Right ventricle myocardium superior (tissue), 1 donor: Measurements from ENCODE around the gene KCNIP1. TPM values are rescaled to one million over a fixed set of nuclear protein-coding genes. Genes with fewer than 3 reads are reported as not detected.

Experiments
- ATAC-seq: fragments of 200-7000 bp; cut with Tn5 transposase; one replicate; pipeline ENCODE4 v1.9.1; 2020; ENCODE audit warnings: mild to moderate bottlenecking; ENCODE audit not compliant: poor library complexity
- DNase-seq: peaks from one replicate; pipeline ENCODE4 v3.0.0-alpha.2; 2020
- intact Hi-C: fragments of 100-400 bp; cut with DNase I; formaldehyde crosslinking; loops from one replicate; pipeline ENCODE4 v1.11.2; 2022
- total RNA-seq: library from RNA; stranded (reverse); fragmentation: NEBNext Ultra II Directional; extraction: Animal tissue kit (Norgen Biotek cat#: 25700); gene quantifications from one replicate; pipeline ENCODE4 v1.2.1, GENCODE V29; 2021
- donor health status: DM: no; HTN: yes; CAD: no; lungs with severe emphysema.

Gene KCNIP1
- total RNA-seq, 1 donor from 2014 or later, result not detected

DNA sequence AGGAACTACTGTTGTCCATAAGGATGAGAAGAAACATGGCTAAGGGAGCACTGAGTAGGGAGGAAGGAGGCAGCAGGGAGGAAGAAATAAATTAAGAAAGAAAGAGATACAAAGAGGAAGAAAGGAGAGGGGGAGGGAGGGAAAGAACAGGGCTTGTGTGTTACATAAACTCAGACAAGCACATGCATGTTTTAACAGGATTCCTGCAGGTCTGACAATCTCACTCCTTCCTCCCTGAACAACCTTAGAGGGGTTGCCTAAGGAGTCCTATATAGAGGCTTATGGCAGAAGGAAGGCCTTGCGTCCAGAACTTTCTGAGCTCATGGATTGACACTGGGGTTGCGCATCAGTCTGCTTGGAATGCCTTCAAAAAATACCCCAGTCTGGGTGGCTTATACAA is 4.2 kb upstream of the KCNIP1 start:
- intact Hi-C loops, result no loop called here
- no peak for DNase-seq
- ATAC-seq, result no peak

DNA sequence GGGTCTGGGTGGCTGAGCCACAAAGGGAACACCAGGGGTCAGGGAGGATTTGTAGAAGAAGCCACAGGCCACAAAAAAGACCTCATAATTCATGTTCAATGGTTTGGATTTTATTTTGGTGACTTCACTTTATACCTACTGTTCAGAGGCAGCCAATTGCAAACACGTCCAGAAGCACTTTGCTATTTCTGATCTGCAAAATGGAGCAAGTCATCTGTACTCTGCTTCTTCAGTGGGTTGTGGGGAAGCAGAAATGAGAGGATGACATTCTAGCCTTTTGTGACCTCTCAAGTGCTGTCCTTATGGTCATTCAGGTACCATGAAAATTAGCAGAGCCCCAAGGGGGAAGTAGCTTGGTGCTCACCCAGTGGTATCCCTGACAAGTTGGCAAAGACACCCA is 2.5 kb upstream of the KCNIP1 start:
- DNase-seq (no peak), ATAC-seq (no peak)
- intact Hi-C loops, result no loop called here

DNA sequence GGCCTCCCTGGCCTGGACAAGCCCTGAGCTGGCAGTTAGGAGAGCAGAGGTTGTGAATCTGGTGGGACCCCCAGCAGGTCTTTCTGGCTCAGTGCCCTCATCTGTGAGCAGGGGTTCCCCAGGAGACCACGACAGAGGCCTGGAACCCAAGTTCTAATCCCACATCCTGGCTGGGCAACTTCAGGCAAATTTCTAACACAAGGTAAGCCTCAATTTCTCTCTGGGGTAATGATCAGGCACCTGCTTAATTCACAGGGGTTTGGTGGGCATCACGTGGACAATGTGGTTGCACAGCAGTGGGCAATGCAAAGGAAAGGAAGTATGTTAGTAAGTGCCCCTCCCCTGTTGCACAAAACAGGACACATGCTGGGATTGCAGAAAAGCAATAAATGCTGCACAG is 1.9 kb upstream of the KCNIP1 start:
- ATAC-seq, result no peak
- intact Hi-C loops, result no loop called here
- no peak for DNase-seq

DNA sequence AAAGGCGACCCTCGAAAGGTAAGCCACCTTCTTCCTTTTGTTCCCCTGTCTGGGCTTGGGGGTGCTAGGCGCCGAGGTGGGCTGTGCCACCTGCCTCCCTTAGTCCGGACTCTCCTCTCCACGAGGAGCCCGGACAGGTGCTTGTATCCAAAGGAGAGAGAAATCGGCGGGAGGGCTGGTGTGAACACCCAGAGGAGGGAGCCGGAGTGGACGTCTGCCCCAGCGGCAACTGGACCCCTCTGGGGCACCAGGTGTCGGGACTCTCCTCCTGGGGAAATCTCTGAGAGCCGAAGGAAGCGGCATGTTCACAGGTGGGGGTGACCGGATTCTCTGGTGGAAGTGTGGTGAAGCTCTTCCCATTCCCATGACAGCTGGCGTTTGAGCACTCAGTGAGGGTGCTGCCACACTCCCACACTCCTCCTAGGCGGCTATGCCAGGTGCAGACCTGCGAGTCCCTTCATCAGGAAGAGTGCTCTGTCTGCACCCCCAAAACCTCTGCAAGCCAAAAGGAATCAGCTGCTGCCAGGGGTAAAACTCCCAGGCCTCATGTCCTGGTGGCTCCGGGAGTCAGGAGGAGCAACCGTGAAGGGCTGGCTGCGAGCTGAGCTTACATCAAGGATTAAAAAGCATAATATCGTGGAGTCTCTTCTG is 921 bp downstream of the KCNIP1 start:
- no peak for ATAC-seq
- no peak for DNase-seq
- intact Hi-C loops, result no loop called here

DNA sequence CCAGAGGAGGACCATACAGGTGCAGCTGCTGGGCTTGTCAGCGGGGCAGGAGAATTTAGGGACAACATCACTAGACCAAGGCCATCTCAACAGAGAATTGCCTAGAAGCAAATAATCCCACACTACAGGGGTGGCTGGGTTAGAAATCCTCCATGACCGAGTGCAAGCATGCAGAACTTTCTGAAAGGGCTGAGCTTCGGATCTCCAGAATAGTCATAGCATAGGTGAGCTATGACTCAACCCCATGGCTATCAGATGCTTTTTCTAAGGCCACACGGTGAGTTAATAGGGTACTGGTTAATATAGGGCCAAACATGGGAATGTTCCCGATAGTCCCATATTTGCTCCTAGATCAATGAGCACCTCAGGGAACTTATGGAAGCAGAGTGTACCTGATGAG is 4.2 kb downstream of the KCNIP1 start:
- no peak for ATAC-seq
- intact Hi-C loops, result no loop called here
- no peak for DNase-seq

DNA sequence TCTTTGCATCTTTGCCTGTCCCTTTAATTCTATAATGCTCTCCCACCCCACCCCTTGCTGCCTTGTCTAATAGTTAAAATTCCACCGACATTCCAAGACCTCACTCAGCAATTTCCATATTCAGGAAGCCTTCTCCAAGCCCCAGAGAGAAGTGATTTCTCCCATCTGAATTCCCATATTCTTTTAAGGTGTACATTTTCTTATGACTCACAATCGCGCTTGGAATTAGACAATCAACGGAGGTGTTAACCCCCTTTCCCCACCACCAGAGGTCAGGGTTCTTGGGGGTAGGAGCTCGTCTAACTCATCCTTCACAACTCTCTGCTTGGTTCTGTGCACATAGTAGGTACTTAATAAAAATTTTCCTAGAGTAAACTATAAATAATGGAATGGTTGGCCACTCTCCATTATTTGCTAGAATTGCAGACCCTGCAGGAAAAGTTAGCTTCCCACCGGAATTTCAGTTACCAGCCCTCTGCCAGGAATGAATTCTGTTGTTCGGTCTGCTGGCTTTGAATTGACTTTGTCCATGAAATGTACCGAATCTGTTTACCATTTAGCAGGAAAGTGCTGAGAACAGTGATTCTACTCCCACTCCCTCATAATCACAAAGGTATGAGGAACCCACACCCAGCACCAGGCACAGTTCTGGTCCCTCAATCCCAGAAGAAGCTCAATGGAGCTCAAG is 5.0 kb downstream of the KCNIP1 start:
- ATAC-seq, result no peak
- intact Hi-C loops, result no loop called here
- no peak for DNase-seq

DNA sequence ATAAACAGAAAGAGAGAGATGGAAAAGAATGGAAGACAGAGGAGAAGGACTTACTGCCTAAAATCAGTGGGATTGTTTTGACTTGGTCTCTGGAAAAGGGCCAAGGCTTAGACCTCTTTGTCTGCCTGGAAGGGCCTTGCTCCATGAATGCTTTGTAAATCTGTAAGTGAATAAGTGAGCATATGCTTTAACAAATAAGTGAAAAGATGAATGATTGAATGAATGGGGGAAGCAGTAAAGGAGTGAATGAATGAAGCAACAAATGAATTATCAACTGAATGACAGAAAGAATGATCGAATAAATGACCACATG is 5.5 kb downstream of the KCNIP1 start:
- ATAC-seq (no peak), DNase-seq (no peak)
- intact Hi-C loops, result no loop called here

DNA sequence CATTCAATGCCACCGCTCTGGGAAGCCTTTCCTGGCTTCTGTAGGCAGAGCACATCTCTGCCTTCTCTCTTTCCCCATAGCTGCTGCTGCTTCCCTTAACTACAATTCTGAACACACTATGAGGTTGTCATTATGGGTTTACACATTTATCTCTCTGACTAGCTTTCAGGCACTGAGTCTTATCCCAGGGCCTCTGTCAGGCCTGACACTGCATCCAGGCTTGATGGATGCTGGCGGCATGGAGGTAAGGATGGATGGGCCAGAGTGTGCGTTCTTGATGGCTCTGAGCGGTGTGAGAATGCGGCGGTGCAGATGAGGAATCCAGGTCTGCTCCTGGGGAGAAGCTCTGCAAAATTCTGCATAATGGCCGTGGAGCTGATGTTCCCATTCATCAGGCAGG is 6.3 kb downstream of the KCNIP1 start:
- ATAC-seq (no peak), DNase-seq (no peak)
- intact Hi-C loops, result no loop called here

DNA sequence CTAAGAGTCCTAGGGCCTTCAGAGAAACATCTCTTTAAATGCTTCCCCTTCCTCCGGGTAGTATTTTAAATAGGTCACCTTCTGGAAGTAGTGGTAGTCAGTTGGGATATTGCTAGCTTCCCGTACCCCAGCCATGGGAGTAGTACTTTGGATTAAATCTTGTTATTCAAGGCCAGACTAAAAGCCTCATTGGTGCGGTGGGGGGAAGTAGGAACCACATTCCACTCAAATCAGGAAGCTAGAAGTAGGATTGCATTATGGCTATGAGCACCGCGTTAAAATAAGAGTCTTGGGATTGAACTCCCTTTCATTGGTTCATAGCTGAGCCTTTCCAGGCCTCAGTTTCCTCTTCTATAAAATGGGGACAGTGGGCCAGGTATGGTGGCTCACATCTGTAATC is 6.7 kb downstream of the KCNIP1 start:
- no peak for ATAC-seq
- DNase-seq, result no peak
- intact Hi-C loops, result no loop called here

DNA sequence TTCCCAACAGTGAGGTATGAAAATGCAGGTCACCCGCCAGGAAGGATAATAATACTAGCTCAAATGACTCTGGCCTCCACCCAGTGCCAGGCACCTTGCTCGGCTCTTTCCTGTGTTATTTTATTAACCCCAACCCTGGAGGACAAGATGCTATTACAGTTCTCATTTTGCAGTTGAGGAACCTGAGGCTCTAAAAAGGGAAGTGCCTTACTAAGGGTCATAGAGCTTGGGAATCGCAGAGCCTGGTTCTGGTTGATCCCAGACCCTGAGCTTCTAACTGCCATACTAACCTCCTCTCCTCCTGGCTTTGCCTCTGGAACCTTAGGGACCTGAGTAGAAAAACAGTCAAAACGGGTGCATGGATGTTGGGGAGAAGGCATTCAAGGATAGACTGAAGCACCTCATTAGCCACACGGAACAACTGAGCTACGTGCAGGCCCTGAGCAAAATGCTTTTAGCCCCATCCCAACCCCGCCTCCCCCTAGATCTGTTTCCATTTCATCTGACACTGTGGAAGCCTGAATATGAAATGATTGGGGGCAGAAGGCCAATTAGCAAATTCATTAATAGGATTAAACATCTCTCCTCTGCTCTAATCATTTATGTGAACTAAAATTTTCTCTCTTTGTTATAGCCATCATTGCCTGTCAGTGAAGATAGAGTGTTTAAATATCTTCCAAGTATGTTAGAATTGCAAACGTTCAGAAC is 7.9 kb downstream of the KCNIP1 start:
- DNase-seq (no peak), ATAC-seq (no peak)
- intact Hi-C loops, result no loop called here

DNA sequence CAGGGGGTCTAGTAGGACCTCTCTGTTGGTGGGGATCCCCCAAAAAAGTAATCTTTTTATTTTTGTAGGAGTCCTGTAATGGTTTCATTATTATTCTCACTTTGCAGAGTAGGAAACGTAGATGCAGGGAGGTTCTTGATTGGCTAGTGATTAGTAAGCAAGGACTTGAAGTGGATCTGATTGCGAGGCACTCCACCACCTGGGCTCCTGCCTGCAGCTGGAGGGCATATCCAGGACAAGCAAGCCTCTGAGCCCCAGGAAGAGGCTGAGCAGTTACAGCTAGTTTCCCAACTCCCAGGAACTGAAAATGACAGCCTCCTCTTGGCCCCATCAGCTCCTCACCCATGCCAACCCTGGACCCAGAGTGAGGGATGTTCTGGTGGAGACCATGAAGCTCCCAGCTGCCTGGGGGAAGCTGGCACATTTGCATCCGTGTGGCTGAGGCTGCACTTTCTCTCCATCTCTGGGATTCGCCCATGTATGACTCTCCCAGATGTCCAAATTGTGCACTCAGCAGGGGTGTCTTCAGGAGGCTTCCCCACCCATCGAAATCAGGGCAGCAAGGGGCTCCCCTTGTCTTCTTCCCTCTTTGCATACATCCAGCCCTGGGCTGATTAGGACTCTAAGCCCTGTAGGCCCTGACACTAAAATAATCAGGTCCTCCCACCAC is 10.2 kb downstream of the KCNIP1 start:
- intact Hi-C loops, result no loop called here
- no peak for DNase-seq
- no peak for ATAC-seq

DNA sequence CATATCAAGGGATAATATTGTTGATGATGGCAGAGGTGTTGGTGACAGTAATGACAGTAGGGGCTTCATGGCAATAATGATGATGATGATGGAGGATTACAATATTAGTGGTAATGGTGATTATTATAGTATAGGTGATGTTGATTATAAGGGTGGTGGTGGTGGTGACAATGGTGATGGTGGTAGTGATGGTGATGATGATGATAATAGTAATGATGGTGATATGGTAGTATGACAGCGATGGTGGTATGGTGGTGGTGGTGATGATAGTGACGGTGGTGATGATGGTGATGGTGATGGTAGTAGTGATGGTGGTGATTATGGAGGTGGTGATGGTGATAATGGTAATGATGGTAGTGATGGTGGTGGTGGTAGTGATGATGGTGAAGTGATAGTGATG is 13.6 kb downstream of the KCNIP1 start:
- ATAC-seq, result no peak
- intact Hi-C loops, result no loop called here
- DNase-seq, result no peak

DNA sequence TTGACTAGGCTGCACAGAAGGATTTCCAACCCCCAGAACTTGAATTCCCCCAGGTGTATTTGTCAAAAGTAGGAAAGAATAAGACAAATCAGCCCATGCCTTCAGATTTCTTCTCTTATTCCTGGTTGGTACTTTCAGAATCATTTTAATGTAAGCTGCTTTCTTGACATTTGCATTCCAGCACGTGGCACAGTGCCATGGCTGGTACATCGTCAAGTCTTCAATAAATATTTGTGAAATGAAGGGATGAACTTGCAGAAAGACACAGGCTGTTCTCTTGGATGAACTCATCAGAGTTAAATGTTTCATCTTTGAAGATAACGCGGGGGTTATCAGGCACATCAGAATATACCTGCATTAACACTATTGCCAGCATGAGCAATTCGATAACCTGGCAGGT is 14.5 kb downstream of the KCNIP1 start:
- intact Hi-C loops, result no loop called here
- no peak for ATAC-seq

DNA sequence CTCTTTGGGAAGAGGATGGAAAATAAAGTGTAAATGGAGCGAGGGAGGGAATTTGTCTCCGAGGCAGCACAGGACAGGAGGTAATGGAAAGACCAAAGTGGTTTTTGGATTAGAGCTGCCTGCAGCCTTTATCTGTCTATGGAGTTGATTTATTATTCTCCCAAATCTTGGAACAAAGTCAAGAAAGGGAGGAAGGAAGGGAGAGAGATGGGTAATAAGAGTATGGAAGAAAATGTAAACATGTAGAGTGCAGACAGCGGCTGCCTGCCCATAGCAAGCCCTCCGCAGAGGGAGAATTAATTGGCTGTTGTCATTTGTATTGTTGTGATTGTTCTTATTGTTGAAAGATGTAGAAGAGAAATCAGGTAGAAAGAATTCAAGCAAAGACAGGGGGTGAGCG is 15.7 kb downstream of the KCNIP1 start:
- intact Hi-C loops, result no loop called here
- no peak for DNase-seq
- ATAC-seq, result no peak

More for the DNA sequence above, 14.5 kb downstream of the KCNIP1 start:
- no peak for DNase-seq

DNA sequence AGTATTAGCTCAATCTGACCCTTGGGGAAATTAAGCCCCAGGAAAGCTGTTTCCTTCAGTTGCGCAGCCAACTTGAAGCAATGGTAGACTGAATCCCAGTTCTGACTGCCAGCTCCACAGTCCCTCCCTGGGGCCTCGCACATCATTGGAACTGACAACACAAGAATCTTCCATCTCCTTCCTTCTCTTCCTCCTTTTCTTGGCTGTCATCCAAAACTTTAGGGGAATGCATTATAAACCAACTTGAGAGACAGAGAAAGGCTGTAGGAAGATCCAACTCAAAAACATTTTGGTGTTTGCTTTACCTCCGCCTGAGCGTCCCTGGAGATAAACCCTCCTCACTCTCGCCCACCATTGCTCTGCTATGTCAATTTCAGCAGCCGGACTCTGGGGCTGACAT is 16.6 kb downstream of the KCNIP1 start:
- DNase-seq, result no peak
- ATAC-seq, result no peak
- intact Hi-C loops, result no loop called here

DNA sequence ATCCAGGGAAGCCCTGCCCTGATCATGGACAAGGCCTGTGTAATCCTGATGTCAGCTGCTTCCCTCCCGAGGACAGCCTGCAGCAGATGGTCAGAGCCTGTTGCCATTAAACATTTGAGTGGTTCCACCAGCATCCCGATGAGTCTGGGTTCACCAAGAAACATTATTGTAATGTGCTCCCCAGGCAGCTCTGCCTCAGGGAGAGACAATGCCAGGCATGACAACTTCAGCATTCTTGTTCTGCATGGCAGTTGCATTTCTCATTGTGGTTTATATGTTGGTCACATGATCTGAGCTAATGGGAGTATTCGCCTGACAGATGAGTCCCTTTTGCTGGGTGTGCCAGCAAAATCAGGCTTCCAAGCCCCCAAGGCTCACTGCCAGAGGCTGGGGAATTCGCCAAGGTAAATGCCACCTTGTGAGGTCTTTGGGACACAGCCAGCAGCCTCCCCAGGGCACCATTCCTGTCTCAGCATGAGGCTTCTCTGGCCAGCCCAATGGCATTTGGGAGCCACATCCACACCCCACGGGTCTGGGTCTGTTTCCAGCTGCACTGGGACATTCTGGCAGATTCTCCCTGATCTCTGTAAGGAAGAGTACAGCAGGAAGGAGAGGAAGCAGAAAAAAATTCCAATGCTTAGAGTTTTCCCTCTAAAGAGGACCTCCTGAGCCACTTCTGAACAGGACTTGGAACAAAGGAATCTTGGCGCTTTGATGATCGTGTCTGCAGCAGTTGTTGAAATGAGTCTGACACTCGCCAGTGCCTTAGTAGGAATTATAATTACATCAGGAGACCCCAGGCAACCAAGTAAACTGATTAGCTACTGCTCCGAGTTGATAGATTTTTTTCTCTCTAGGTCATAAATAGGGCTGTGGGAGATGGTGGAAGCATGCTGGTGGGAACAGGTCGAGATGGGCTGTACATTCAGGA is 18.7 kb downstream of the KCNIP1 start:
- no peak for ATAC-seq
- DNase-seq, result no peak
- intact Hi-C loops, result no loop called here

DNA sequence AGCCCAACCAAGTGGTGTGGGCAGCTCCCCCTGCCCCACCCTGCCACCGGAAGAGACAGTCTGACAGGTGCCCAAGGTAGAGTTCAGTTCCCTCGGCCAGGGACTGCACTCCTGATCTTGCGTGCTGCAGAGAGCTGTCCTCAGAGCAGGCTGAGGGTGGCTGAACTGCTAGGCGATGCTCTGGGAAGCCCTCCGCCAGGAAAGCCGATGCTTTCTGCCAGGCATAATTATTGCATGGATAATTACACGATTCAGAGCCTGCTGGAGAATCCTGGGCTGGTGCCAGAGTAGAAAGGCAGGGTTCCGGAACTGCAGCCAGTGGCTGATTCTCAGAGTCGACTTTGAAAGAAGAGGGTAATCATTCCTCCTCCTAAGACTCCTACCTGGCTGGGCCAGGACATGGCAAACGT is 19.3 kb downstream of the KCNIP1 start:
- intact Hi-C loops, result no loop called here
- DNase-seq (no peak), ATAC-seq (no peak)

DNA sequence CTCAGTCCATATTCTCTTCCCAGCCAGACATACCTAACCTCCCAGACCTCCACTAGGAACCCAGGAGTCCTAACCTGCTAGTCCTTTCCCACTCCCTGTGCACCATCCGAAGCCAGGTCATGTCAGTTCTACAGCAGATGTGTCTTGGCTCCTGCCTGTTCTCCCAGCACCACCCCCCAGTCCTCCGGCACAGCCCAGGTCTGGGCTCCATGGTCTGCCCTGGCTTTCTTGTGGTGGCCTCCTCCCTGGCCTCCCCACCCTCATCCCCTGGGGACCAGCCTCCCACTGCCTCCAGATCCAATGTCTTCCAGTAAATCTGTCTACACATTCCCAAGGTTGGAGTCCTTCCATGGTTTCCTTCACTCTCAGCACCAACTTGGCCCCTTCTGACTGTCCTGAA is 20.0 kb downstream of the KCNIP1 start:
- ATAC-seq (no peak), DNase-seq (no peak)
- intact Hi-C loops, result no loop called here

DNA sequence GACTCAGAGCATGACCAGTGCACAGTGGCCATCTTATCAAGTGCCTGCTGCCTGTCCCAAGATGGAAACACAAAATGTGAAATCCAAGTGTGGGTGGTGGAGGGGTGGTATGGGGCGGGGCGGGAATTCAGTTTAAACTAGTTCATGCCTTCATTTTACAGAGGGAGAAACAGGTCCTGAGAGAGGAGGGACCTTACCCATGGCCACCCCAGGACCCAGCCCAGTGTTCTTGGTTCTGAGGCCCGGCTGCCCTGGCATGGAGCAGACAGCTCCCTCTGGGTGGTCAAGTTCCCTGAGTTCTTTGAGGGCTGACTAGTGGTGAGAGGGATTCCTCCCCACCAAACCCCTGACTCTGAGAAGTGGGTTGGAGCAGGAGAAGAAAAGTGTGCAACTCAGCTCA is 20.8 kb downstream of the KCNIP1 start:
- DNase-seq, result no peak
- ATAC-seq, result no peak
- intact Hi-C loops, result no loop called here
